Stimulated activated naive CD4-positive, alpha-beta T cell (primary cell): ENCODE data around the gene ACTRT3.
A peak's percentile ranks its signal among the peaks of the same experiment; 100 is the strongest.
"Not testable (repeated sequence)": the region's sequence is repeated elsewhere in the genome, so short reads cannot be mapped to it uniquely, and the experiment has no call there.

Experiments
- DNase-seq, 6 experiments: peaks; one replicate each; lab custom pipeline; 2025; lab: John Stamatoyannopoulos, UW

Gene ACTRT3

DNA sequence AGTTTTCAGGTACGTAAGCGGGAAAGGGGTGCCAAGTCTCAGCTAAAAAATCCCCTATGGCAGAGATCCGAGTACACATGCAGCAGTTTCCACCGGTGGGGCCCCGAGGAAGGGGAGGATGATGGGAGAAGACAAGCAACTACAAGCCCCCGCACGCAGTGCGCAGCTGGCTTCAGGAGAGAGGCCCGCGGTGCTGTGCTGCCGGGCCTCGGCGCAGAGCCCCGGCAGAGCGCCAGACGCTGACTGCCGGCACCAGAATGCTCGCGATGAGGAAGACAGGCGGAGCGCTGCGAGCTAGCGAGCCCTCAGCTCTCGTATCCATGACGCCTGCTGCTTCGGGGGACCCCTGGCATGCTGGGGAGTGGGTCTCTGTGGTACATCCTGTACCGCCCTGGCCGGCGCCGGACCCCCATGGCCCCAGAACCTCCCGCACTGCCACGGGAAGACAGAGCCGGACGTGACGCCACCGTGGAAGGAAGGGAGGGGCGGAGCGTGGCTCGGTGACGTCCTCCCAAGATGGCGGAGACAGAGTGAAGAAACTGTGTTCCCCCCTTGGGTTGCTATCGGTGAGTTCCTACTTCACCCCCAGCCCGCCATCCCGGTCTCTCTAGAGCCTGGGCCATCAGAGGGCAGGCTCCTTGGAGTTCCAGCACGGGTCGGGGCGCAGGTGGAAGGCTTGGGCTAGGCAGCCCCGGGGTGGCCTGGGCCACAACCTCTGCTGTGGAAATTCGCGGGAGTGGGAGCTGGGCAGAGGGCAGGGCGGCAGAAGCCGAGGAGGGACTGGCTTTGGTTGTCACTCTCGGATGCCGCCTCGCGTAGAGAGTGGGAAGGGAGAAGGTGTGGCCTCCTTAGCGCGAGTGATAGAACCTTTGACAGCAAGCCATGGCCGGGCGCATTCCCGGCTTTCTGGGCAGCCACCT, 3.8 kb upstream of the ACTRT3 start, which contains the start of gene MYNN:
Gene MYNN (plus strand): TSS at position 500 of the 920 bp plus-strand sequence. CDS start 900 bp downstream, outside the sequence.
- DNase-seq = peak; percentile 83 to 96 (median 90)

DNA sequence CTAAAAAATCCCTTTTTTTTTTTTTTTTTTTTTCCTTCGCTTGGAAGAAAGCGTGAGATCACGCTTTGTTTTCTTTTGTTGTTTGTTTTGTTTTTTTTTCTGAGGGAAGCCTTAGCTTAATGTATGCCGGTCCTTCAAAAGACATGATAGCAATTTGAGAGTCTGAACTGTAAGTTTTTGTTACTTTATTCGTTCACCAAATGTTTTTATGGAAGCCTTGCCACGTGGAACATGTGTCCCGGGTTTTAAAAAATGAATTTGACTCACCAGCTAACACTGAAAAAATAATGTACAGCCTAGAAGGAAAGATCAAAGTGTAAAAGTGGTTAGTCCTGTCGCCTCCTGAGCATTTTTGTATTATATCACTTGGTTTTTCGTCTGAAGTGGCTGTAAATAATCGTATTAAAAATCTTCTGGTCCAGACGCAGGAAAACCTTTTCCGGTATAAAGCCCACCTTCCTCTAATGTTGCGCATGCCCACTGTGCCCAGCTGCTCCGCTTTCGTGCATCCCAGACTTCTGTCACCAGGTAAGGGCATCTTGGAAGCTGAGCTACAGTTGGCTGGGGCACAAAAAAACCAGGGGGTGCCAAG, 3.0 kb upstream of the ACTRT3 start:
- peak in 2 of 6 experiments; percentile 46 to 83 for DNase-seq

DNA sequence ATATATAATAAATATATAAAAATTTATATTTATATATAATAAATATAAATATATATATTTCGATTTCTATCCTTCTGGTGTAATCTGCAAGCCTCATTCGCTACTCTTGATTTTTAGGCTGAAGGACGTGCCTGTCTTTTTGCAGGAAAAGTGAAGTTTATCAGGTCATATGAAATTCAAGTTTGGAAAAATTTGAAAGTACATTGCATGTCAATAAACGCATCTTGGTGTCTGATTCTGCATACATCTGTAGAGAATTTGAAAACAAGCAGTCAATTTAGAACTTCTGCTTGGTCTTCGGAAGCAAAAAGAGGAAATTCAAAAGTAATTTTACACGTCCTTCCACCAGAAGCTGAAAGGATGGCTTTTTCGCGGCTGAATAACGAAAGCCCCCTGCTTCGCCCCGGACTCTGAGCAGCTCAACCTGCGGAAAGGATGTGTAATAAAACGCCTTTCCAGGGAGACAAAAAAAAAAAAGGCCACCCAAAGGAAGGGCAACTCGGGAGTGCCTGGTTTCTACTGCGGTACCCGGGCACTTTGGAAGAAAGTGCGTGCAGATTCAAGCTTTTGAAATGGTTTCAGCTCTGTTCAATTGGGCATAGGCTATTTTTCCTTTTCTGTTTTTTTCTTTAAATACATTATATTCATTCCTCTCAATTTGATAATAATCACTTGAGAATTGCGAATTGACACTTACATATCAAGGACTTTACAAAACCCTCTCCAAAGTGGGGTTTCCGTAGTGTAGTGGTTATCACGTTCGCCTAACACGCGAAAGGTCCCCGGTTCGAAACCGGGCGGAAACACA, 2.3 kb upstream of the ACTRT3 start:
- DNase-seq = peak; percentile 48 to 91 (median 70)

DNA sequence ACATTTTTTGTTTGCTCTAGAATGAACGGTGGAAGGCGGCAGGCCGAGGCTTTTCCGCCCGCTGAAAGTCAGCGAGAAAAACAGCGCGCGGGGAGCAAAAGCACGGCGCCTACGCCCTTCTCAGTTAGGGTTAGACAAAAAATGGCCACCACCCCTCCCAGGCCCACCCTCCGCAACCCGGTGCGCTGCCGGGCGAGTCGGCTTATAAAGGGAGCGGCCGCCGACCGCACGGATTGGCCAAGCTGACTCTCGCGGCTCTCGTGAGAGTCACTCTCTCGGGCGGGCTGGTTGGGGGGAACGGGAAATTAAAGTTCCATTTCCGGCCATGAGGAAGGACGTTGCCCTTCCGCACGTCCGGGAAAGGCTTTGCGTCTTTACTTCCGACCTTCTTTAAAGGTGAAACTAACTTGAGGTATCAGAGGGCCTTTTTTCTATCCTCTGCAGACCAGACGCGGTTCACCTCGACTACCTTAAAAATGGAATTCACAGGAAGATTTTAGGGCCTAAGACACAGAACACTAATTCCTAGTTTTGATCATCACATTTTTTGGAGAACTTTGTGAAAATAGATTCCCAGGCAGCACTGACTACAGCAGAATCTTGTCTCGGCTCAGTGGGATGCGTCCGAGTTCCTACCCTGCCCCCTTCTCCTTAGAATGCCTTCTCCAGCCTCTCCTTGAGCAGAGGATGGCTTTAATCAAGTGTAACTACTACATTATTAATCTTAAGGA, 4.3 kb downstream of the ACTRT3 start, which contains the start of gene TERC:
Gene TERC (minus strand): TSS at position 179 of the 731 bp plus-strand sequence.
- peak; percentile 86 to 95 (median 92) for DNase-seq

DNA sequence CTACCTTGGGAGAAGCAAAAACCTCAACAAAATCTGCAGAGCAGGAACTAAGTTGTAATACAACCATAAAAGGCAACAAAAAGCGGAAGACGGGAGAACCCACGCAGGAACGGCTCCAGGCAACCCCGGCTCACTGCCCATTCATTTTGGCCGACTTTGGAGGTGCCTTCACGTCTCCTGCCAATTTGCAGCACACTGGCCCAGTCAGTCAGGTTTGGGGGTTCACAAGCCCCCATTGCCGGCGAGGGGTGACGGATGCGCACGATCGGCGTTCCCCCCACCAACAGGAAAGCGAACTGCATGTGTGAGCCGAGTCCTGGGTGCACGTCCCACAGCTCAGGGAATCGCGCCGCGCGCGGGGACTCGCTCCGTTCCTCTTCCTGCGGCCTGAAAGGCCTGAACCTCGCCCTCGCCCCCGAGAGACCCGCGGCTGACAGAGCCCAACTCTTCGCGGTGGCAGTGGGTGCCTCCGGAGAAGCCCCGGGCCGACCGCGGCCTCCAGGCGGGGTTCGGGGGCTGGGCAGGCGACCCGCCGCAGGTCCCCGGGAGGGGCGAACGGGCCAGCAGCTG, 5.0 kb downstream of the ACTRT3 start:
- DNase-seq = peak; percentile 40 to 93 (median 76)

DNA sequence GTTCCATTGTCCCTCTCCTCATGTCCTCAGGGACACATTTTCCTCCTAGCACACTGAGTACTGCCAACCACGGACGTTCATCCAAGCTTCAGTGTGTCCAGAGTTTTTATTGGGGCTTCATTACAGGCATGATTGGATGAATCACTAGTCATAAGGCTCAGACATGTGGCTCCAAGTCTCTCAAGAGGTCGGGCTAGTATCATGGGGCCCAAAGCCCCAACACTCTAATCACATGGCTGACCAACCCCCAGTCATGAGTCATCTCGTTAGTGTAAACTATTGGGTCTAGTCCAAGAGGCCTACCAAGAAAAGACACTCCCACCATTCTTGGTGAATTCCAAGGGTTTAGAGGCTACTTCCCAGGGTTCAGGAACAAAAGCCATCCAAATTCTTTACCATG, 8.9 kb downstream of the ACTRT3 start:
- no peak for DNase-seq

DNA sequence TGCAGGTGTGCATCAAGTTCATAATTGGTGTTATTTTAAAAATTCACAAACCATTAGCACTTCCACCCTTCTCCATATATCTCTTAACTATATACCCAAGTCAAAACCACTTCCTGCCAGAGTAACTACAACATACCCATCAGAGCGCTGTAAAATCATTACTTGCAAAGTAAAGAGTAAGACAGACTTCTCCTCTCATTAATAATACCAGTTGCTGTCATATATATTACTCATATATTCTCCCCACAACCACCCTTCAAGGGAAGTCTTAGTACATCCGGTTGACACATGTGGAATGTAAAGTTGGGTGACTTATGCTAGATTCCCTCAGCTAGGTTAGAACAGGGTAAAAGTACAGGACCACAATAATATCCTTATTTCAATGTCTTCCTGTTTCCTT, 10.1 kb downstream of the ACTRT3 start:
- DNase-seq = peak in 3 of 6 experiments; percentile 23 to 35 (median 33)

DNA sequence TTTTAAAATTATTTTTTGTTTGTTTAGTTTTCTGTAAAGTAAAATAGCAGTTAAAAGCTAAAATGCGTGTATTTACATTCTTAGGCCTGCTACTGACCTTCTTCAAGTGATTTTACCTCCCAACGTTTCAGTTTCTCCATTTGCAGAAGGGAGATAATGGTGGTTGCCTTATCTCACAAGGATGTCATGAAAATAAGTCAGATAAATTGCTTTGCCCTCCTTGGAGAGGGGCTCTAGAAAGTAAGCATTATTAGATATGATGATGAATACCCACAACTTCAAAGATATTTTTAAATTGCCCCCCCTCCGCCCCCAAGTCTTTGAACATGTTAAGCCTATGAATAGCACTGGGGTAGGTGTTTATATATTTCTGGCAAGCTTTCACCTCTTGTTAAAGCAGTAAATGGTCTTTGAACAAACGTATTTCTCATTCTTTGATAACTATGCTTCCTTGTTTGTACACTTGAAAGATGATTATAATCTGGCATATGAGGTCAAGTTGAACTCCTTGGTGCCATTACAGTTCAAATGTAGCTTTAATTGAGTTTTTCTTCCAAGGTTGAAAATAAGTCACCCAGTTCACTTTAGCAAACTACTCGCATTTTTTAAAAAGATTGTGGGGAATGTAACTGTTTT, 10.9 kb downstream of the ACTRT3 start:
- DNase-seq = no peak

DNA sequence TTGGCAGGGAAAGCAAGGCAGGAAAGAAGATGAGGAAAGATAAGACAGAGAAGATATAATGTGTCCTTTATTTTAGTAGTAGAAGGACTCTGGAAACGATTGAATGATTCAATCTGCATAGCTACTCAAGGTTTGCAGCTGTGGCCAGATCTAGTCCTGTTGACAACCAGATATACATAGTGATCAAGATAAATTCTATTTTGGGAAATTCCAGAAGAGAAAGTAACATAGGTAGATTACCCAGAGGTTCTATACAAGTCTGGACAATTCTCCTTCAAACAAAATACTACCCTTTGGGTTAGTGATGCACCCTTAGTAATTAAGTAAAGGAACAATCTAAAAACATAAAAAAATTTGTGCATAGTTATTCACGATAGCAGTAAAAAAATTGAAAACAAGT, 13.9 kb downstream of the ACTRT3 start:
- DNase-seq = no peak

DNA sequence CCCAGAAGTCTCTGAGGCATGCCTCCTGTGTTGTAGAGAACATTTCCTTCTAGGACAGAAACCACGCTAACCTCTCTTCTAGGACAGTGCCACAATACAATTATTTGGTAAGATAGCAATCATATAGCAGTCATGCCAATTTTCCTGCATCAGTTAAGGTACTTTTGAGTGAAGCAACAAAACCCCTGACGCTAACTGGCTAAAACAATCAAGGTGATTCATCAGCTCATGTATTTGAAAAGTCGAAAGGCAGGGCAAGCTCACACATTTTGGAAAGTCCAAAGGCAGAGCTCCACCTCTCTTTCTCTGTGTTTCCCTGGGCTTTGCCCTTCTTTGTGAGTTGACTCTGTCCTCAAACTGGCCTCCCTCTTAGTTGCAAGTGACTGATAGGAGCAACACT, 14.7 kb downstream of the ACTRT3 start:
- DNase-seq = no peak

DNA sequence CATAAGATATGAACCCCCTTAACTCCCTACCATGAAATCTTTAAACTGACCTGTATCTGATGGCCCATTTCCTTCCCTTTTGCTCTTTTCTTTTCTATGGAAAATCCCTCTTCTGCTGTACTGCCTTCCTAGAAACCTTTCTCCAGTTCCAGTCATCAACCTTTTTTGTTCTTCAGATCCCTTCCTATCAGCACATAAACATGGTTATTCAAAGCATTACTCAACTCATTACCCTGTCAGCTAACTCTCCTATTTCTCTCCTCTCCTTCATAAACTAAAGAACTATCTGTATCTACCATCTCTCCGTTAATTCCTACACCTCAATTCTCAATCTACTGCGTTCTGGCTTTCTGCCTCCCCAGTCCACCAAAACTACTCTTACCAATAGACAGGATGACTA, 17.5 kb downstream of the ACTRT3 start:
- DNase-seq = no peak

DNA sequence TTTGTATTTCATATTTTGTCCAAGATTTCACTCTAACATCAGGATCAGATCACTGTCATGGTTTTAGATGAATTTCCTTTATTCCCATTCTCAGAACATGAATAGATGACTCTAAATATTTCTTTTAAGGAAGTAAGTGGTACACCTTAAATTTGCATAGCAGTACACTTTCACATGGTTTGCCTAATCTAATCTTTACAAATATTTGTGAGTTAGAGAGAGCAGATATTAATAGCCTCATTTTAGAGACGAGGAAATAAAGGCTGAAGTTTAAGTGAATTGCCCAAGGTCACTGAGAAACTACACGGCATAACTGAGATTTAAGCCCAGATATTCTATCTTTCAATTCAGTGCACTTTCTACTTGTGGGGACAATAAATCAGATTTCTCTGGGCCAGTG, 18.7 kb downstream of the ACTRT3 start:
- DNase-seq = no peak

DNA sequence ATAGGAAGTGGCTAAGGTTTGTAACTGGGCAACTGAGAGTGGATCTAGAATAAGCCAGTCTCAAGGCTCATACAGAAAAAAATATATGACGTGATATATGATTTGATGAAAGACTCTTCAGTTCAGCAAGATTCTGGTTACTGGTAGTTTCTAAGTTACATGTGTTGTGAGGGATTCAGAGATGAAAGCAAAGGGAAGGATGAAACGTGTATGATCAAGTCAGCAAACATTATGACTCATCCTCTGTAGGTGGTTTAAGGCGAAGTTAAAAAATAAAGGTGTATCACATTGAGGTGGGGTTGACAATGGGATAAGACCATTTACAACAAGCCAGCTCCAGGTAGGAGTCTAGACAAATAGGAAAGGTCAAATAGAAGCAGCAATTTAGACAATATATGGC, 20.7 kb downstream of the ACTRT3 start:
- no peak for DNase-seq

DNA sequence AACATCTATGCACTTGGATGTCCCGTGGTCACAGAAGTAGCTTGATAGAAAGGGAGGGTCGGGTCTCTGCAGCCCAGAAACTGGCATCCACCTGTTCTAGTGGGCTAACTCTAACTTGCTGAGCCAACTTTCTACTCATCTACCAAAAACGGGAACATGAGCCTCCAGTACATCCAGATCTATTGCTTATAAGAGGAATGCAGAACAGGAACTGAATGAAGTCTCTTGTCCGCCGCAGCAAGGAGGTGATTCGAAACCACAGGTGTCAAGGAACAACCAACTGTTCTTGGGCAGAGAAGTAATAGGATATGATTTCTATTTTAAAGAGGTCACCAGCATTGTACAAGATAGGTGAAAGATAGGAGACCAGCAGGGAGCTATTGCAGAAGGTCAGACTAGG, 22.4 kb downstream of the ACTRT3 start:
- no peak for DNase-seq

DNA sequence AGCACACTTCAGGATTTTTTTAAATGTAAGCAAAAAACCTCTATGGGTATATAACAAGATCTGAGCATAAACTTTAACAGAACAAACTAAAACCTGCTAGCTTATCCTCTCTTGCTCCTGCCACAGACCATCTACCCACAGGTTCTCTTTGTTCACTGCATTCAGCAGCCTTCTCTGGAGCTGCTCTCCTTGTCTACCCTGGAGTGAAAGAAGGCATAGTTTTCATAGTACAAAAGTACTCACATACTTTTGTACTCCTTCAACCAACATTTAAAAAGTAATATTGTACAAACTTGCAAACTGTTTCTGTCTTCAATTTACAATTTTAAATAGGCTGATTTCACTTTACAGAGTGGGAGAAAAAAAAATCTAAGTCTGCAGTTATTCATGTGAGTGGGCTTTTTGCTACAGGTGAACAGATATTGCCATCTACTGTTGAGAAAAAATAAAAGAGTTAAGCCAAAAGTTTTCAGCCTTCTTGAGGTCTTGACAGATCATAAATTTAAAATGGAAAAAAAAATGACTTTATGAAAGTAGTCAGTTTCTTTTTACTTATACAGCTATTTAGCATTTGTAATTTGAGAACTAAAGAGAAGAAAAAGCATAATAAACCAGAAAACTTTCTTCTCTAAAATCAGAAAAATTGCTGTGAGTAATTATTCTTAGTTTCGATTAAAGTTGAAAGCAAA, 24.9 kb downstream of the ACTRT3 start:
- peak in 1 of 6 experiments; percentile 3 for DNase-seq

DNA sequence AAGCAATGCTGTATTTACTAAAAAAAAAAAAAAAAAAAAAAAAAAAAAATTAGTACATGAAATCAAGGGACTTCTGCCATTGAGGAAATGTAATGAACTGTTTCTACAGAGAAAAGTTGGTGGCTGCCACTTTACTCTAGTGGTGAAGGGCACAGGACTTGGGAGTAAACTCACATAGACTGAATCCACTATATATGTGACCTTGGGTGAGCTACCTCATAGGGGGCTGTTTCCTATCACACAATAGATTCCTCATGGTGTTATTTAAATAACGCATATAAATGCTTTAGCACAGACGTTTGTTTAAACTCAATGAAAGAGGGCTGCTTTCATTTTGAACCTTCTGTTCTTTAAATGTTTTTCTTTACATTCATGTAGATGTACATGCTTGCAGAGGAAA, 30.3 kb downstream of the ACTRT3 start:
- no peak for DNase-seq

DNA sequence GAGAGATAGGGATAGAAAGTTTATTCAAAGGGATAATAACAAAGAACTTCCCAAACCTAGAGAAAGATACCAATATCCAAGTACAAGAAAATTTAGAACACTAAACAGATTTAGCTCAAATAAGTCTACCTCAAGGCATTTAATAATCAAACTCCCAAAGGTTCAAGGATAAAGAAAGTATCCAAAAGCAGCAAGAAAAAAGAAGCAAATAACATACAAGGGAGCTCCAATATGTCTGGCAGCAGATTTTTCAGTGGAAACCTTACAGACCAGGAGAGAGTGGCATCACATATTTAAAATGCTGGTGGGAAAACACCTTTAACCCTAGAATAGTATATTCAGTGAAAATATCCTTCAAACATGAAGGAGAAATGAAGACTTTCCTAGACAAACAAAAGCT, 37.5 kb downstream of the ACTRT3 start:
- DNase-seq = not testable (repeated sequence)

DNA sequence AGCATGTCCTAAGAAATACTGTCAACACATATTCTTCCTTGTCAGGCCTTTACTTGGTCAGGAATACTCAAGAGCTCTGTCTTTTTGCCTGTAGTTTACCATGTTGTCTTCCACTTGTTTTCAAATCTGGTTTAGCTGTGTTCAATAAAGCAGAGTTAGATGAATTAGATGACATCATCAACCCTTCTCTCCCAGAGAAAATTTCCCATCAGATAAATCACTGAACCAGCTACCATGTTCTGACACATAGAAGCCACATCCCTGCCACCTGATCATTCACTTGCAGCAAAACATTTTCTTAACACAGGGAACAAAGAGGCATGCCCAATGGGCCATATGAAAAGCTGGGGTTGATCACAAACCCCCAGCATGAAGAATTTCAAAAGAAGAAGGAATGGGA, 46.6 kb downstream of the ACTRT3 start:
- no peak for DNase-seq

DNA sequence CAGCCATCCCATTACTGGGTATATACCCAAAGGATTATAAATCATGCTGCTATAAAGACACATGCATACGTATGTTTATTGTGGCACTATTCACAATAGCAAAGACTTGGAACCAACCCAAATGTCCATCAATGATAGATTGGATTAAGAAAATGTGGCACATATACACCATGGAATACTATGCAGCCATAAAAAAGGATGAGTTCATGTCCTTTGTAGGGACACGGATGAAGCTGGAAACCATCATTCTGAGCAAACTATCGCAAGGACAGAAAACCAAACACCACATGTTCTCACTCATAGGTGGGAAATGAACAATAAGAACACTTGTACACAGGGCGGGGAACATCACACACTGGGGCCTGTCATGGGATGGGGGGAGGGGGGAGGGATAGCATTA, 50.9 kb downstream of the ACTRT3 start:
- not testable (repeated sequence) for DNase-seq
